Activated CD8-positive, alpha-beta memory T cell treated with anti-CD3 and anti-CD28 coated beads for 36 hours (primary cell): ENCODE measurements around the gene ATP6V0B. TPM values are rescaled to one million over a fixed set of nuclear protein-coding genes. Genes with fewer than 3 reads are reported as not detected.

Experiments
- CTCF ChIA-PET: fragments of 350-600 bp; sonication (Branson Sonifier 250); formaldehyde crosslinking; loops from one replicate; lab custom pipeline; 2021; ENCODE audit warnings: antibody characterized with exemption; lab: Charles Lee
- POLR2A ChIA-PET: fragments of 350-600 bp; sonication (Branson Sonifier 250); formaldehyde crosslinking; loops from one replicate; lab custom pipeline; 2021; ENCODE audit warnings: antibody characterized with exemption; lab: Charles Lee
- total RNA-seq, 2 experiments: library from RNA; stranded (reverse); gene quantifications; one replicate each; pipeline ENCODE4 v1.2.3, GENCODE V29; 2021

ATP6V0B gene
- total RNA-seq: 100 to 1,000 TPM; 194 to 205 TPM

DNA sequence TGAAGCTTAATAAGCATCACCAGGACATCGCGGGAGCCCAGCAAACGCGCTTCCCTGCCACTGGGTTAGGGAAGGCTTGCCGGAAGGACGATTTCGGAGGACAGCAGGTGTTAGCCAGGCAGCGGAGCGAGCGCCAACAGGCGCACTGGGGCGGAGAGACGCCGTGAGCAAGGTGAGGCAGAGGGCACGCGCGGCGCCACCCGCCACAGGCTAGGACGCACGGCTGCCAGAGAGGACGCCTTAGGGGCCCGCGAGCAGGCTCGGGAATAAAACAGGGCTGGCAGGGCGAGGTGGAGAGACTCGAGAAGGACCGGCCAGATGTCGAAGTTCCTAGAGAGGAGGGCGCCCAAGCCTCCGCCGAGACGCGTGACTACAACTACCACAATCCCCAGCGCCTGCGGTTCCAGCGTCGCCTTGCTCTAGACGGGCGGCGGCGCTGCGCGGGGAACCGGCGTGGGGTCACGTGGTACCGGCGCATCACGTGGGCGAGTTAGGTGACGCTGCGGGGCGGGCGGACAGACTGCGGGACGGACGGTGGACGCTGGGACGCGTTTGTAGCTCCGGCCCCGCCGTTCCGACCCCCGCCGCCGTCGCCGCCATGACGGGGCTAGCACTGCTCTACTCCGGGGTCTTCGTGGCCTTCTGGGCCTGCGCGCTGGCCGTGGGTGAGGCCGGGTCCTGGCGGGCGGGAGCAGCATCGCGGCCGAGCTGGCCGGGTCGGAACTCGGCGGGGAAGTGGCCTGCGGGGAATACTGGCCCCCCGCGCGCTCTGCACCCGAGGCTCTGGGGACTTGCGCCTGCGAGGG lies at the start of gene ATP6V0B:
Gene ATP6V0B, plus strand, starts transcription at position 518 of the 806 bp plus-strand sequence. Its CDS starts 81 bp downstream, at position 599.
- POLR2A ChIA-PET: interaction anchor here (0.6 to 1.2 kb wide), 5 partner anchors 16 to 521 kb away, joined by 3 to 10 read pairs (median 7); partner anchors contain the start of genes HYI and SLC6A9
- CTCF ChIA-PET: interaction anchor here (0.6 to 1.5 kb wide), 8 partner anchors 14 to 211 kb away, joined by 3 to 6 read pairs (median 3); partner anchors contain the start of gene IPO13

DNA sequence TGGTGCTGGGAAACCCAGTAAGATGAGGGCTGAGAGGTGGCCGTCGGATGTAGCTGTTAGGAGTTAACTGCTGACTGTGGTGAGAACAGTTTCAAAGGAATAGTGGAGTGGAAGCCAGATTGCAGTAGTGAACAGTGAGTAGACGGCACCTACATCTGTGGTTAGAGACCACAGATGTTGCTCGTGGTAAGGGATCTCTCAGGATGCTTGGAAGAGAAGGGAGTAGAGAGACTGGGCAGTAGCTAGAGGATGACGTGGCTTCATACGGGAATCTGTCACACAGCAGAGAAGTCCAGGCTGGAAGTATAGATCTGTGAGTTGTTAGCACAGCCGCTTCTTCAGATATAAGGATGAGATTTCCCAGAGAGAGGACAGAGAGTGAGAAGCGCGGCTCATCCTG lies 48.9 kb upstream of the ATP6V0B start:
- ChIA-PET POLR2A (no interaction called here), CTCF (interaction anchor here (1.7 kb wide), 1 partner anchor 10 kb away, joined by 5 read pairs; no protein-coding TSS in a partner anchor)

DNA sequence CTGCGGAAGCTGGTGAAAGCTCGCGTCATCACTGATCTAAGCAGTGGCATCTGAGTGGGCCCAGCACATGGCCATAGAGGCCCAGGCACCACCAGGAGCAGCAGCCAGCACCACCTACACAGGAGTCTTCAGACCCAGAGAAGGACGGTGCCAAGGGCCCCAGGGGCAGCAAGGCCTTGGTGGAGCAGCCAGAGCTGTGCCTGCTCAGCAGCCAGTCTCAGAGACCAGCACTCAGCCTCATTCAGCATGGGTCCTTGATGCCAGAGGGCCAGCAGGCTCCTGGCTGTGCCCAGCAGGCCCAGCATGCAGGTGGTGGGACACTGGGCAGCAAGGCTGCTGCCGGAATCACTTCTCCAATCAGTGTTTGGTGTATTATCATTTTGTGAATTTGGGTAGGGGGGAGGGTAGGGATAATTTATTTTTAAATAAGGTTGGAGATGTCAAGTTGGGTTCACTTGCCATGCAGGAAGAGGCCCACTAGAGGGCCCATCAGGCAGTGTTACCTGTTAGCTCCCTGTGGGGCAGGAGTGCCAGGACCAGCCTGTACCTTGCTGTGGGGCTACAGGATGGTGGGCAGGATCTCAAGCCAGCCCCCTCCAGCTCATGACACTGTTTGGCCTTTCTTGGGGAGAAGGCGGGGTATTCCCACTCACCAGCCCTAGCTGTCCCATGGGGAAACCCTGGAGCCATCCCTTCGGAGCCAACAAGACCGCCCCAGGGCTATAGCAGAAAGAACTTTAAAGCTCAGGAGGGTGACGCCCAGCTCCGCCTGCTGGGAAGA lies 44.4 kb upstream of the ATP6V0B start:
- CTCF ChIA-PET: interaction anchor here (1.0 to 1.7 kb wide), 3 partner anchors 118 to 166 kb away, joined by 3 to 7 read pairs (median 5); no protein-coding TSS in a partner anchor

DNA sequence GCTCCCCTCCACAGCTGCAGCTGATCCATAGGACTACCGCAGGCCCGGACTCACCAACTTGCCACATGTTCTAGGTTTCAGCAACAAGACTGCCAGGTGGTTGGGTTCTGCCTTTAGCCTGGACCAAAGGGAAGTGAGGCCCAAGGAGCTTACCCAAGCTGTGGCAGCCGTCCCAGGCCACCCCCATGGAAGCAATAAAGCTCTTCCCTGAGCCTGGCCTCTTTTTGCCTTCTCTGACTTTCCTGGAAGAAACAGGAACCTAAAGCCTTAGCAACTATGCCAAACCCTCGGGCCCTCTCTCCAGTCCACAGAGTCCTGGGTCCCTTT lies 43.8 kb upstream of the ATP6V0B start:
- ChIA-PET CTCF (interaction anchor here (1.0 to 1.7 kb wide), 3 partner anchors 118 to 166 kb away, joined by 3 to 7 read pairs (median 5); no protein-coding TSS in a partner anchor), POLR2A (no interaction called here)

More for the DNA sequence above, 44.4 kb upstream of the ATP6V0B start:
- POLR2A ChIA-PET: no interaction called here

DNA sequence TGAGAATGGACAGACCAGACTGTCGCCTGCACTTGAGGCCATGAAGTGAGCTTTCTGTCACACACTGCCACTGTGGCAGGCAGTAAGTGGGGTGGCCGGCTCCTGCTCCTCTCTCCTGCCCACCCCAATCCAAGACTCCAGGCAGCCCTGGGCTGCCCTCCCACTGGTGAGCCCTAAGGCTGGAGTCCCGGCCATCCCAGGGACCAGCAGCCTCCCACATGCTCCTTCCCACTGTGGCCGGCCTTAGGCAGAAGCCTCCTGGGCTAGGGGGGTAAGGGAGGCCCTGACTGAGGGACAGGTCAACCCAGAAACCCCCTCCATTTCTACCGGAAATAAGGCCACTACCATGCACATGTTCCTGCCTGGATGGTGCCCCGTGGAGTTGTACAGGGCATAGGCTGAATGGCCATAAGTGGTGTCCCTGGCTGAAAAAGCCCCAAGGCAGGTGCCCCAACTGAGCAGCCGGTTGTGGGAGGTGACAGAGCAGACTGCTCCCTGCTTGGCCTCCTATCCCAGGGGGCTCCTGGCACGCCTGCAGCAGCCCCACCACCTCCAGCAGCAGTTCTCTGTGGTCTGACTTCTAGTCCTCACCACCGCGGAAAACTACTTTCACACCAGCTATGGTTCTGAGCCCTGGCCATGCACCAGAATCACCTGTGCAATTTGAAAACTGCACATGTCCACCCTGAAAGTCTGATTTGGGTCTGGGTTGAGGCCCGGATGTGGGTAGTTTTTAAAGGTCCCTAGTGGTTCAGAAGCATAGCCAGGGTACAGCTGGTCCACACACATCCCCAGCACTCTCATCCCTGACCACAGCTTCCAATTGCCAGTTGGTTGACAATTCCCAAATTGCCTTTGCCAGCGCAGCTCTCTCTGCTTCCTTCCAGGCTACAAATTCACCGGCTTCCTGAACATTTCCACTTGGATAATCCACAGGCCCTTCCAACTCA lies 42.8 kb upstream of the ATP6V0B start:
- POLR2A ChIA-PET: no interaction called here
- CTCF ChIA-PET: interaction anchor here (0.8 to 6.7 kb wide), 4 partner anchors 14 to 704 kb away, joined by 3 to 79 read pairs (median 40); partner anchors contain the start of gene IPO13

DNA sequence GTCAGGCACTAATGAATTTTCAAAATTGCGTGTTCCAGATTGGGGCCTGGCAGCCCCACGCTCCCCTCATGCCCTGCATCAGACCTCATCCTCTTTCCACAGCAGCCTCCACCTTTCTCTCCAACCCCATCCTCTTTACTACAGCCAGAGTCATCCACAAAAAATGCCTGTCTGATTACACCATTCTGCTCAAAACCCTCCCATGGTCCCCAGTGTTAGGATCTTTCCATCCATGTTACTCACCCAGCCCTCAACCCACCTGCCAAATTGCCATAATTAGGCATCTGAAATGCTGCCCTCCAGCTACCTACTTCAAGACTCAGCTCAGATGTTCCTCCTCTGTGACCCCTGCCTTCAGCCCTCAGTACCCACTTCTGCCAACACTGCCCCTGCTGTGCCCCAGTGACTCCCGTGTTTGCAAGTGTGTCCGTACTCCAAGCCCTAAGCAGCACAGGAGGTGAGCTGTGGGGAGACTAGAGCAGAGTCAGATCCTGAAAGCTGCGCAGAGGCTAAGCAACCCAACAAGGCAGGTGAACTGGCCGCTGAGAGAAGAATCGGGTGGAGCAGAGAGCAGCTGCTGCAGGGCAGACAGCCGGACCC lies 41.9 kb upstream of the ATP6V0B start:
- ChIA-PET POLR2A (no interaction called here), CTCF (interaction anchor here (0.8 to 6.7 kb wide), 5 partner anchors 13 to 705 kb away, joined by 3 to 79 read pairs (median 5); partner anchors contain the start of gene IPO13)

DNA sequence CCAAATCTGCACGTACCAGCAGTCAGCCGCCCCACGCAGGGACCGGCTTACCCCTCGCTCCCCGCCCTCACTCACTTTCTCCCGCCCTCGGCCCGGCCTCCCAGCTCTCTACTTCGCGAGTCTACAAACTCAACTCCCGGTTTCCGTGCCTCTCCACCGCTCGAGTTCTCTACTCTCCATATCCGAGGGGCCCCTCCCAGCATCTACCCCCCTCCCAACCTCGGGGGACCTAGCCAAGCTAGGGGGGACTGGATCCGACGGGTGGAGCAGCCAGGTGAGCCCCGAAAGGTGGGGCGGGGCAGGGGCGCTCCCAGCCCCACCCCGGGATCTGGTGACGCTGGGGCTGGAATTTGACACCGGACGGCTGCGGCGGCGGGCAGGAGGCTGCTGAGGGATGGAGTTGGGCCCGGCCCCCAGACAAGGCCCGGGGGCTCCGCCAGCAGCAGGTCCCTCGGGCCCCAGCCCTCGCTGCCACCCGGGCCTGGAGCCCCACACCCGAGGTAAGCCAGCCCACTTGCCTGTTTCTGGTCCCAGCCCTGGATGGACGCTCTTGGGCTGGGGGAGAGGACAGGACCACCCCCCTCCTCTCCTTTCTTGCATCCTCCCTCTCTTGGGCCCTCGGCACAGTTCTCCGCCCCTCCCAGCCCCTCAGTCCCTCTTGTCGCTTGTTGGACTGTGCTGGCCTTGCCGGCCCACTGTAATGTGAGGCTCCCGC lies 41.2 kb upstream of the ATP6V0B start, which contains the start of gene ARTN:
Gene ARTN, plus strand, starts transcription at position 416 of the 715 bp plus-strand sequence. CDS start 1,856 bp downstream, outside the sequence.
- POLR2A ChIA-PET: no interaction called here
- CTCF ChIA-PET: interaction anchor here (0.8 to 6.7 kb wide), 15 partner anchors 10 to 408 kb away, joined by 3 to 79 read pairs (median 4); partner anchors contain the start of genes IPO13, KDM4A, PTPRF and SLC6A9

DNA sequence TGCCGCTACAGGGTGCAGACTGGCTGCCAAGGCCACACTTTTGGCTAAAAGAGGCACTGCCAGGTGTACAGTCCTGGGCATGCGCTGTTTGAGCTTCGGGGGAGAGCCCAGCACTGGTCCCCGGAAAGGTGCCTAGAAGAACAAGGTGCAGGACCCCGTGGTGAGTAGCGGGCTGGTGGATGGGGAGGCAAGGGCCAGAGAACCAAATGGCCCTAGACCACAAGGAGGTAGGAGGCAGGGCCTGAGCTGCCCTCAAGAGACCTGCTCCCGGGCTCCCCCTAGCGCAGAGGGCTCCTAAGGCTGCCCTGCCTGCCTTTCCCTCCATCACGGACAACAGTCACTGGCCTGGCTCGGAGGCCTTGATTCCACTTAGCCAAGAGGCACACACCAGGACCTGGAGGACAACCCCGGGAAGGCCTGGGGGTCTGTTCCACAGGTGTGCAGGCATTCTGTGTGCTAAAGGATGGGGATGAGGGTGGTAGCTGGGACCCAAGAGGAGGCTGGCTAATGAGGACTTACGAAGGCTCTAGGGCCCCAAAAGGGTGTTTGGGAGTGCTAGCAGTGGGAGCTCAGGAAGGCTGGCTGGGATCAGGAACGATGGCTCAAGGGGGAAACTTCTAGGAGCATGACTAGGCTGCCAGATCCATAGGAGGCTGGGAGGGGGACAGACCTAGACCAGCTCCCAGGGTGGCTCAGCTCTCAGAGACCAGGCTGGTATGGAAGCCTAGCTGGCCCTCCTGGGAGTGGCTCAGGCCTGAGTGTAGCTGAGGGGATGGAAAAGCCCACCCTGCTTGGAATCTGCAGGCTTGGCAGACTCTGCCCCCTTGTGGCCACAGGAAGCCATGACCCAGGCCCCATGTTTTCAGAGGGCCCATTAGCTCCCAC lies 40.4 kb upstream of the ATP6V0B start:
- ChIA-PET CTCF (interaction anchor here (0.6 to 6.7 kb wide), 34 partner anchors 8 to 408 kb away, joined by 3 to 79 read pairs (median 4); partner anchors contain the start of genes ATP6V0B, CCDC24, IPO13 and KDM4A), POLR2A (interaction anchor here (1.0 to 1.2 kb wide), 2 partner anchors 37 to 228 kb away, joined by 3 read pairs; no protein-coding TSS in a partner anchor)

DNA sequence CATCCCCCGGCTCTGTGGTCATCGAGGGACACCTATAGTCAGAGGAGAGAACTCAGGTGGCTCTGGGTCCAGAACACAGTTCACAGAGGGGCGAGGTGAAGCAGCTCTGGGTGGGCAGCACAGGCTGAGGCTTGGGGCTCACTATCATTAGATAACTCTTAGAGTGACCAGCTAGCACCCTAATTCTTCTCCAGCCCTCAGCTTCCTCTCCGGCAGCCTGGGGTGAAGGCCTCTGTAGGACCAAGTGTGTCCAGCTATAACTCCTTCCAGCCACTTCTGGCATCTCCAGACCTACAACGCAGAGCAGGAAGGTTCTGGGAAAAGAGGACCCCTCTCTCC lies 39.8 kb upstream of the ATP6V0B start:
- ChIA-PET CTCF (interaction anchor here (0.6 to 6.7 kb wide), 27 partner anchors 9 to 405 kb away, joined by 3 to 79 read pairs (median 3); partner anchors contain the start of genes ATP6V0B, CCDC24, IPO13 and KDM4A), POLR2A (interaction anchor here (1.0 to 1.2 kb wide), 2 partner anchors 37 to 228 kb away, joined by 3 read pairs; no protein-coding TSS in a partner anchor)

DNA sequence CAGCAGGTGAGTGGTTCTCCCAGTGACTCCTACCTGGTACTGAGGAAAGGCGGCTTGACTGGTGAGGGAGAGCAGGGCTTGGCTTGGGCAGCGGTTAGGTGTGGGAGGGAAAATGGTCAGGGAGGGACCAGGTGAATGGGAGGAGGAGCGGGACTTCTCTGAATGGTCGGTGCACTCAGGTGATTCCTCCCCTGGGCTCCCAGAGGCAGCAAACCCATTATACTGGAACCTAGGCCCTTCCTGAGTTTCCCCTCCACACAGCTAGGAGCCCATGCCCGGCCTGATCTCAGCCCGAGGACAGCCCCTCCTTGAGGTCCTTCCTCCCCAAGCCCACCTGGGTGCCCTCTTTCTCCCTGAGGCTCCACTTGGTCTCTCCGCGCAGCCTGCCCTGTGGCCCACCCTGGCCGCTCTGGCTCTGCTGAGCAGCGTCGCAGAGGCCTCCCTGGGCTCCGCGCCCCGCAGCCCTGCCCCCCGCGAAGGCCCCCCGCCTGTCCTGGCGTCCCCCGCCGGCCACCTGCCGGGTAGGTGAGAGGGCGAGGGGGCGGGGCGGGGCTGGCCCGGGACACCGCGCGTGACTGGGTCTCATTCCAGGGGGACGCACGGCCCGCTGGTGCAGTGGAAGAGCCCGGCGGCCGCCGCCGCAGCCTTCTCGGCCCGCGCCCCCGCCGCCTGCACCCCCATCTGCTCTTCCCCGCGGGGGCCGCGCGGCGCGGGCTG lies 38.9 kb upstream of the ATP6V0B start:
- ChIA-PET CTCF (interaction anchor here (0.9 to 6.7 kb wide), 8 partner anchors 9 to 230 kb away, joined by 4 to 79 read pairs (median 6); partner anchors contain the start of gene IPO13), POLR2A (interaction anchor here (1.2 kb wide), 1 partner anchor 36 kb away, joined by 3 read pairs; no protein-coding TSS in a partner anchor)

DNA sequence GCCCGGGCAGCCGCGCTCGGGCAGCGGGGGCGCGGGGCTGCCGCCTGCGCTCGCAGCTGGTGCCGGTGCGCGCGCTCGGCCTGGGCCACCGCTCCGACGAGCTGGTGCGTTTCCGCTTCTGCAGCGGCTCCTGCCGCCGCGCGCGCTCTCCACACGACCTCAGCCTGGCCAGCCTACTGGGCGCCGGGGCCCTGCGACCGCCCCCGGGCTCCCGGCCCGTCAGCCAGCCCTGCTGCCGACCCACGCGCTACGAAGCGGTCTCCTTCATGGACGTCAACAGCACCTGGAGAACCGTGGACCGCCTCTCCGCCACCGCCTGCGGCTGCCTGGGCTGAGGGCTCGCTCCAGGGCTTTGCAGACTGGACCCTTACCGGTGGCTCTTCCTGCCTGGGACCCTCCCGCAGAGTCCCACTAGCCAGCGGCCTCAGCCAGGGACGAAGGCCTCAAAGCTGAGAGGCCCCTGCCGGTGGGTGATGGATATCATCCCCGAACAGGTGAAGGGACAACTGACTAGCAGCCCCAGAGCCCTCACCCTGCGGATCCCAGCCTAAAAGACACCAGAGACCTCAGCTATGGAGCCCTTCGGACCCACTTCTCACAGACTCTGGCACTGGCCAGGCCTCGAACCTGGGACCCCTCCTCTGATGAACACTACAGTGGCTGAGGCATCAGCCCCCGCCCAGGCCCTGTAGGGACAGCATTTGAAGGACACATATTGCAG lies 38.2 kb upstream of the ATP6V0B start:
- ChIA-PET POLR2A (no interaction called here), CTCF (interaction anchor here (0.9 to 6.7 kb wide), 6 partner anchors 9 to 173 kb away, joined by 3 to 79 read pairs (median 6); partner anchors contain the start of gene IPO13)

DNA sequence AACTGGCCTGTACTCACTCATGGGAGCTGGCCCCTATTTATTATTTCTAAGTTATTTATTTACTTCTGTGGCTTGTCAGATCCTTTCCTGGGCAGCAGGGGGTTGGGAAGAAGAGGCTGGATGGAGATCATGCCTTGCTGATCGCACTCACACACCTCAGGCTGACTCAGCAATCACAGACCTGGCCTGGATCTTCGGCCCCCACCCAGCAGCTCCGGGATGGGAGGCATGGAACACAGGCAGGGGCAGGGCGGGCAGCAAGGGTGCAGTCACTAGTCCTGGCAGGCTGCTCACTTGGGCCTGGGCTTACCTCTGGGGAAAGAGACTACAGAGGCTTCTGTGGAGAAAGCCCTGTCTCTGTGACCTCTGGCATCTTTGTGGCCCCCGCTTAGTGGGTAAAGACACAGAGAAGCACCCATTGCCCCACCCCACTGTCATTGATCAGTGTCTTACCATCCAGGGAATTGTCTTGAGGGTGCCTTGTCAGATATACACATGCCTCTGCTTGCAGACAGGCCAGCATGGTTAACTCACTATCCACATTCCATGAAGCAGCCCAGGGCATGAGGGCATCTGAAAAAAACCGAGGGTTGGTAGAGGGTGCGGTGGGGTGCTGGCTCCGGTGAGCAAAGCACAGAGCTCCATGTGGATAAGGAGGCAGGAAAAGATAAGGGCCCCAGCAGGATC lies 37.4 kb upstream of the ATP6V0B start:
- ChIA-PET CTCF (interaction anchor here (0.9 to 6.7 kb wide), 3 partner anchors 9 to 174 kb away, joined by 3 to 72 read pairs (median 3); partner anchors contain the start of gene IPO13), POLR2A (no interaction called here)

DNA sequence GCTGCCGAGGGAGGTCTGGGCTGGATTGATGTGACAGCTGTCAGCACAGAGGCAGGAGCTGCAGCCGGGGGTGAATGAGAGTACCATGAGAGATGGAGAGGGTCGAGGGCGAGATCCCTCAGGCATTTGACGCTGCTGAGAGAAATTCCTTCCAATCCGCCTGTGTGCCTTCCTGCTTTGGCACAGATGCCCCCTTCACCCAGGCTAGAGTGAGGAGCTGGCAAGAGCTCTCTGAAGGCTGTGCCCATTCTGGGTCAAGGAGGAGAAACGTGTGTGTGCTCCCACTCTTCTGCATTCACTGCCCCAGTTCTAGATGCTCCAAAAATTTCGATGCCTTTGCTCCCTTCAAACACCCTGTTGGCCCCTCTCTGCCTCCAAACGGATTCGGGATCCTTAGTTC lies 36.4 kb upstream of the ATP6V0B start:
- CTCF ChIA-PET: interaction anchor here (1.3 to 6.7 kb wide), 2 partner anchors 8 to 174 kb away, joined by 3 to 72 read pairs; partner anchors contain the start of gene IPO13
- POLR2A ChIA-PET: no interaction called here
